ENCODE measurements around the gene CTNNA3.

DNA sequence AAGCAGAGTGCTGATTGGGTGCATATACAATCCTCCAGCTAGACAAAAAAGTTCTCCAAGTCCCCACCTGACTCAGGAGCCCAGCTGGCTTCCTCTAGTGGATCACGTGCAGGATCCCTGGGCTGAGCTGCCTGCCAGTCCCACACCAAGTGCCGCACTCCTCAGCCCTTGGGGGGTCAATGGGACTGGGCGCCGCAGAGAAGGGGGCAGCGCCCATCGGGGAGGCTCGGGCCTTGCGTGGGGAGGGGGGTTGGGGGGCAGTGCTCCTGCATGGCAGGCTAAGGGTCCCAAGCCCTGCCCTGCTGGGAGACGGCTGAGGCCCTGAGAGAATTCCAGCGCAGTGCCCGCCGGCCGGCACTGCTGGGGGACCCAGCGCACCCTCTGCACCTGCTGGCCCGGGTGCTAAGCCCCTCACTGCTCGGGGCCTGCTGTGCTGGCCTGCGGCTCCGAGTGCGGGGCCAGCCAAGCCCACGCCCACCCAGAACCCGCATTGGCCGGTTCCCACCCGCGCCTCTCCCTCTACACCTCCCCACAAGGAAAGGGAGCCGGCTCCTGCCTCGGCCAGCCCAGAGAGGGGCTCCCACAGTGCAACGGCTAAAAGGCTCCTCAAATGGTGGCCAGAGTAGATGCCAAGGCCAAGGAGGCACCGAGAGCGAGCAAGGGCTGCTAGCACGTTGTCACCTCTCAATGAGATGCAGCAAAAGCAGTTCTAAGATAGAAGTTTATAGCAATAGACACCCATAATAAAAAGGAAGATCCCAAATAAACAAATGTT is 1044.5 kb downstream of the CTNNA3 start:
- TF ChIP-seq, protein P1, sequence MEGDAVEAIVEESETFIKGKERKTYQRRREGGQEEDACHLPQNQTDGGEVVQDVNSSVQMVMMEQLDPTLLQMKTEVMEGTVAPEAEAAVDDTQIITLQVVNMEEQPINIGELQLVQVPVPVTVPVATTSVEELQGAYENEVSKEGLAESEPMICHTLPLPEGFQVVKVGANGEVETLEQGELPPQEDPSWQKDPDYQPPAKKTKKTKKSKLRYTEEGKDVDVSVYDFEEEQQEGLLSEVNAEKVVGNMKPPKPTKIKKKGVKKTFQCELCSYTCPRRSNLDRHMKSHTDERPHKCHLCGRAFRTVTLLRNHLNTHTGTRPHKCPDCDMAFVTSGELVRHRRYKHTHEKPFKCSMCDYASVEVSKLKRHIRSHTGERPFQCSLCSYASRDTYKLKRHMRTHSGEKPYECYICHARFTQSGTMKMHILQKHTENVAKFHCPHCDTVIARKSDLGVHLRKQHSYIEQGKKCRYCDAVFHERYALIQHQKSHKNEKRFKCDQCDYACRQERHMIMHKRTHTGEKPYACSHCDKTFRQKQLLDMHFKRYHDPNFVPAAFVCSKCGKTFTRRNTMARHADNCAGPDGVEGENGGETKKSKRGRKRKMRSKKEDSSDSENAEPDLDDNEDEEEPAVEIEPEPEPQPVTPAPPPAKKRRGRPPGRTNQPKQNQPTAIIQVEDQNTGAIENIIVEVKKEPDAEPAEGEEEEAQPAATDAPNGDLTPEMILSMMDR (IDR thresholded peaks at IDR 0.05) = no peak
- no peak for TF ChIP-seq POLR2A (IDR thresholded peaks at IDR 0.05)

Data from lower leg skin (tissue), 3 donors.